K562 (cell line): Measurements from ENCODE around the gene ACSS2. TPM values are rescaled to one million over a fixed set of nuclear protein-coding genes. Genes with fewer than 3 reads are reported as not detected.
A peak's percentile ranks its signal among the peaks of the same experiment; 100 is the strongest.

Experiments used
- CLOCK ChIP-seq: fragments of 250-450 bp; sonication (Bioruptor Pico); IDR thresholded peaks from 2 replicates; pipeline ENCODE4 v1.4.0; 2020; ENCODE audit warnings: mild to moderate bottlenecking, moderate library complexity, borderline replicate concordance
- CXXC5 ChIP-seq: fragments of 250-450 bp; sonication (Bioruptor Pico); IDR thresholded peaks from 2 replicates; pipeline ENCODE4 v1.8.0; 2022; ENCODE audit warnings: inconsistent platforms, mild to moderate bottlenecking, moderate library complexity
- ETV1 ChIP-seq: fragments of 450-650 bp; conservative IDR thresholded peaks from 2 replicates; pipeline ENCODE4 v1.6.1; 2016; ENCODE audit warnings: missing genetic modification characterization, control low read depth, low read depth, missing compliant biosample characterization
- HIVEP1 ChIP-seq: fragments of 250-450 bp; sonication (Bioruptor Pico); IDR thresholded peaks from 2 replicates; pipeline ENCODE4 v1.4.0; 2020; ENCODE audit warnings: mild to moderate bottlenecking
- HMGN3 ChIP-seq: IDR thresholded peaks from 2 replicates; pipeline ENCODE4 v1.6.1; 2011; ENCODE audit warnings: borderline replicate concordance, low read depth, mild to moderate bottlenecking, mixed read lengths, low read length; ENCODE audit not compliant: insufficient read length; ENCODE audit errors: extremely low read depth
- MAFG ChIP-seq: fragments of 450-650 bp; conservative IDR thresholded peaks from 2 replicates; pipeline ENCODE4 v1.6.1; 2016; ENCODE audit warnings: missing genetic modification characterization, missing compliant biosample characterization
- MAFK ChIP-seq: IDR thresholded peaks from 2 replicates; pipeline ENCODE4 v1.6.1; 2011; ENCODE audit warnings: low read length, improper control_type of control experiment
- MEF2A ChIP-seq: IDR thresholded peaks from 2 replicates; pipeline ENCODE4 v1.6.1; 2011; ENCODE audit warnings: low read depth, mild to moderate bottlenecking, low read length, moderate library complexity; ENCODE audit not compliant: control insufficient read depth
- MIER1 ChIP-seq: fragments of 450-650 bp; IDR thresholded peaks from 2 replicates; pipeline ENCODE4 v1.6.1; 2016; ENCODE audit warnings: antibody characterized with exemption, mild to moderate bottlenecking, low read depth
- MYBL2 ChIP-seq, 2 experiments: fragments of 450-650 bp in 1 of 2; sonication (generic) in 1 of 2; formaldehyde crosslinking in 1 of 2; IDR thresholded peaks; 2 replicates each; pipeline versions ENCODE4 v1.6.1 to v1.8.1; 2017 to 2022; ENCODE audit warnings: borderline replicate concordance in 1 of 2, inconsistent platforms in 1 of 2, low read depth in 1 of 2, mild to moderate bottlenecking in 1 of 2, missing genetic modification reagents in 1 of 2, moderate library complexity in 1 of 2
- OTX1 ChIP-seq: fragments of 450-650 bp; formaldehyde crosslinking; IDR thresholded peaks from 2 replicates; pipeline ENCODE4 v1.4.0; 2022; ENCODE audit warnings: mild to moderate bottlenecking
- TFAM ChIP-seq: fragments of 250-450 bp; sonication (Bioruptor Pico); conservative IDR thresholded peaks from 2 replicates; pipeline ENCODE4 v1.5.0; 2021; ENCODE audit warnings: mild to moderate bottlenecking, moderate library complexity
- ZBTB17 ChIP-seq: fragments of 450-650 bp; formaldehyde crosslinking; IDR thresholded peaks from 2 replicates; pipeline ENCODE4 v1.4.0; 2020; ENCODE audit warnings: mild to moderate bottlenecking
- ZFP30 ChIP-seq: fragments of 250-450 bp; sonication (Bioruptor Pico); IDR thresholded peaks from 2 replicates; pipeline ENCODE4 v1.8.0; 2022; ENCODE audit warnings: moderate library complexity, mild to moderate bottlenecking, inconsistent platforms, borderline replicate concordance
- ZNF318 ChIP-seq, 2 experiments: fragments of 450-650 bp; IDR thresholded peaks; 2 replicates each; pipeline ENCODE4 v1.6.1; 2016; ENCODE audit warnings: mild to moderate bottlenecking in 2 of 2, borderline replicate concordance in 1 of 2, low read depth in 1 of 2, moderate library complexity in 1 of 2
- ZNF583 ChIP-seq: fragments of 250-450 bp; sonication (Bioruptor Pico); IDR thresholded peaks from 2 replicates; pipeline ENCODE4 v1.4.0; 2020
- polyA plus RNA-seq, 8 experiments: library from polyadenylated mRNA; depleted of rRNA in 4 of 8; stranded (reverse) in 5 of 8; unstranded in 3 of 8; fragments of >200 nt; fragmentation: Nextera tagmentation in 2 of 8; fragmentation: Illumina TruSeq in 1 of 8; extraction: Ambion mirVana in 2 of 8; extraction: Trizol in 1 of 8; gene quantifications; 2 replicates each; pipeline versions ENCODE4 v1.2.1 to v1.2.3, GENCODE V29; 2011 to 2014; ENCODE audit warnings: inconsistent platforms in 1 of 8, missing spikeins in 1 of 8
- total RNA-seq, 7 experiments: library from RNA; depleted of rRNA in 6 of 7; stranded (reverse); fragments of >200 nt in 6 of 7; fragmentation: Illumina TruSeq in 2 of 7; extraction: Trizol in 2 of 7; gene quantifications; 2 replicates each; pipeline versions ENCODE4 v1.2.1 to v1.2.3, GENCODE V29; 2011 to 2021; ENCODE audit warnings: low replicate concordance in 1 of 7

ACSS2 gene
- total and polyA plus RNA-seq, 9 of the 15 experiments (the other 6 are each of a cell fraction or from before 2014, with no cell fraction given): 21.9 to 246 (median 66.2) TPM

GRCh38 chr20:34876406-34877282 lies at the start of gene ACSS2 (continued):
- TF ChIP-seq MYBL2 (IDR thresholded peaks at IDR 0.05; ENCODE audit: low read depth) (no peak), MYBL2 (CRISPR knock-in tag; IDR thresholded peaks at IDR 0.05; ENCODE audit: borderline replicate concordance) (no peak), ZBTB17 (CRISPR knock-in tag) (no peak), CLOCK (CRISPR knock-in tag) (no peak), MIER1 (no peak), MAFK (no peak), HIVEP1 (no peak), MAFG (no peak), ZFP30 (CRISPR knock-in tag) (no peak), ZNF583 (CRISPR knock-in tag) (no peak), MEF2A (no peak), HMGN3 (peak; percentile 29), OTX1 (no peak), TFAM (no peak), ZNF318 (IDR thresholded peaks at IDR 0.05; ENCODE audit: borderline replicate concordance in 1 of 2, low read depth in 1 of 2) (no peak), ETV1 (tag) (no peak), CXXC5 (CRISPR knock-in tag) (peak; percentile 78)
